SU-DHL-6 (cell line): Measurements from ENCODE around the gene KRTAP6-1.

Experiments
- H2AFZ ChIP-seq: fragments of 200-600 bp; sonication (generic); 2 replicates; pipeline ENCODE4 v1.6.1; 2014; ENCODE audit warnings: low read depth, mild to moderate bottlenecking, moderate library complexity, mixed read lengths, antibody characterized with exemption, low read length; ENCODE audit not compliant: severe bottlenecking
- H3F3A ChIP-seq: fragments of 200-600 bp; shearing (Covaris generic); 2 replicates; pipeline ENCODE4 v1.6.0; 2016; ENCODE audit warnings: antibody characterized with exemption, mild to moderate bottlenecking; ENCODE audit not compliant: insufficient read depth
- H3K27ac ChIP-seq: fragments of 200-600 bp; sonication (generic); 2 replicates; pipeline ENCODE4 v1.5.1; 2016; ENCODE audit warnings: low read depth, mild to moderate bottlenecking, low read length, moderate library complexity, mixed read lengths
- H3K27me3 ChIP-seq: fragments of 200-600 bp; sonication (generic), shearing (Covaris generic); 2 replicates; pipeline ENCODE4 v1.6.0; 2014; ENCODE audit warnings: mild to moderate bottlenecking, low read length
- H3K36me3 ChIP-seq: fragments of 200-600 bp; sonication (generic); 2 replicates; pipeline ENCODE4 v1.6.1; 2014; ENCODE audit warnings: mild to moderate bottlenecking, low read length, mixed read lengths
- H3K4me2 ChIP-seq: fragments of 300-600, 200-600 bp; shearing (Covaris generic), sonication (generic); 2 replicates; pipeline ENCODE4 v1.6.0; 2014; ENCODE audit warnings: low read length, low read depth, mild to moderate bottlenecking; ENCODE audit not compliant: poor library complexity, severe bottlenecking
- H3K4me3 ChIP-seq: fragments of 200-600 bp; sonication (generic); 2 replicates; pipeline ENCODE4 v1.5.1; 2014; ENCODE audit warnings: antibody characterized with exemption, low read length, mild to moderate bottlenecking, mixed read lengths; ENCODE audit not compliant: insufficient read depth, poor library complexity, severe bottlenecking
- H3K79me2 ChIP-seq: fragments of 200-600 bp; sonication (generic); 2 replicates; pipeline ENCODE4 v1.6.1; 2014; ENCODE audit warnings: mild to moderate bottlenecking, low read length, moderate library complexity; ENCODE audit not compliant: insufficient read depth
- H3K9ac ChIP-seq: fragments of 200-600 bp; sonication (generic); 2 replicates; pipeline ENCODE4 v1.7.0; 2014; ENCODE audit warnings: mild to moderate bottlenecking, low read length
- H3K9me2 ChIP-seq: fragments of 200-600 bp; sonication (generic); replicated peaks from 2 replicates; pipeline ENCODE4 v1.6.1; 2014; ENCODE audit warnings: low read length; ENCODE audit not compliant: insufficient read depth
- H3K9me3 ChIP-seq: fragments of 200-600 bp; sonication (generic); 2 replicates; pipeline ENCODE4 v1.6.1; 2014; ENCODE audit warnings: low read length, mixed read lengths; ENCODE audit not compliant: insufficient read depth
- H4K20me1 ChIP-seq: fragments of 200-600 bp; sonication (generic); 2 replicates; pipeline ENCODE4 v1.6.1; 2014; ENCODE audit warnings: low read depth, mild to moderate bottlenecking, antibody characterized with exemption, low read length, moderate library complexity, mixed read lengths
- EZH2phosphoT487 ChIP-seq: fragments of 200-600 bp; sonication (generic), shearing (Covaris generic); conservative IDR thresholded peaks from 2 replicates; pipeline ENCODE4 v1.6.1; 2018; ENCODE audit warnings: mild to moderate bottlenecking, antibody characterized with exemption, low read length, moderate library complexity, mixed read lengths
- TF ChIP-seq, protein P1 (sequence below): fragments of 200-600 bp; sonication (generic); IDR thresholded peaks from one replicate; pipeline ENCODE4 v1.5.1; 2017; ENCODE audit warnings: antibody characterized with exemption, mild to moderate bottlenecking, low read length, moderate library complexity; ENCODE audit not compliant: insufficient read depth, poor library complexity, severe bottlenecking

Gene KRTAP6-1

GRCh38 chr21:30623362-30623761, 9.6 kb upstream of the KRTAP6-1 start:
- peaks cover 10% of the 10 kb centered on the region for H3K9me3 ChIP-seq
- no peaks in the 10 kb centered on the region for H3K36me3 ChIP-seq
- no peak overlapping the region for H3K9ac ChIP-seq
- no peak for TF ChIP-seq EZH2phosphoT487
- TF ChIP-seq, protein P1, sequence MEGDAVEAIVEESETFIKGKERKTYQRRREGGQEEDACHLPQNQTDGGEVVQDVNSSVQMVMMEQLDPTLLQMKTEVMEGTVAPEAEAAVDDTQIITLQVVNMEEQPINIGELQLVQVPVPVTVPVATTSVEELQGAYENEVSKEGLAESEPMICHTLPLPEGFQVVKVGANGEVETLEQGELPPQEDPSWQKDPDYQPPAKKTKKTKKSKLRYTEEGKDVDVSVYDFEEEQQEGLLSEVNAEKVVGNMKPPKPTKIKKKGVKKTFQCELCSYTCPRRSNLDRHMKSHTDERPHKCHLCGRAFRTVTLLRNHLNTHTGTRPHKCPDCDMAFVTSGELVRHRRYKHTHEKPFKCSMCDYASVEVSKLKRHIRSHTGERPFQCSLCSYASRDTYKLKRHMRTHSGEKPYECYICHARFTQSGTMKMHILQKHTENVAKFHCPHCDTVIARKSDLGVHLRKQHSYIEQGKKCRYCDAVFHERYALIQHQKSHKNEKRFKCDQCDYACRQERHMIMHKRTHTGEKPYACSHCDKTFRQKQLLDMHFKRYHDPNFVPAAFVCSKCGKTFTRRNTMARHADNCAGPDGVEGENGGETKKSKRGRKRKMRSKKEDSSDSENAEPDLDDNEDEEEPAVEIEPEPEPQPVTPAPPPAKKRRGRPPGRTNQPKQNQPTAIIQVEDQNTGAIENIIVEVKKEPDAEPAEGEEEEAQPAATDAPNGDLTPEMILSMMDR: no peak
- H3K4me3 ChIP-seq: no peak overlapping the region
- no peaks in the 10 kb centered on the region for H3K79me2 ChIP-seq
- no peaks in the 10 kb centered on the region for H4K20me1 ChIP-seq
- H3K4me2 ChIP-seq: no peak overlapping the region
- no peaks in the 10 kb centered on the region for H3K9me2 ChIP-seq
- no peaks in the 10 kb centered on the region for H3K27me3 ChIP-seq
- H3K27ac ChIP-seq: no peak overlapping the region
- no peaks in the 10 kb centered on the region for H3F3A ChIP-seq
- H2AFZ ChIP-seq: no peak overlapping the region

GRCh38 chr21:30620522-30620921, 6.8 kb upstream of the KRTAP6-1 start, which contains the start of gene KRTAP20-4:
Gene KRTAP20-4, plus strand, starts transcription at chr21:30620627.
- TF ChIP-seq EZH2phosphoT487: no peak
- TF ChIP-seq, protein P1: no peak
- H3K9me3 ChIP-seq: peaks cover 10% of the 10 kb centered on the region
- H4K20me1 ChIP-seq: no peaks in the 10 kb centered on the region
- H3K4me3 ChIP-seq: no peak within 1 kb of the TSS
- no peak within 1 kb of the TSS for H3K9ac ChIP-seq
- no peaks in the 10 kb centered on the region for H3K36me3 ChIP-seq
- no peaks in the 10 kb centered on the region for H3K27me3 ChIP-seq
- no peaks in the 10 kb centered on the region for H3F3A ChIP-seq
- H3K27ac ChIP-seq: no peak within 1 kb of the TSS
- H3K9me2 ChIP-seq: no peaks in the 10 kb centered on the region
- H3K4me2 ChIP-seq: no peak within 1 kb of the TSS
- H3K79me2 ChIP-seq: no peaks in the 10 kb centered on the region
- no peak within 1 kb of the TSS for H2AFZ ChIP-seq

GRCh38 chr21:30620080-30620479, 6.3 kb upstream of the KRTAP6-1 start:
- H3K27me3 ChIP-seq: no peaks in the 10 kb centered on the region
- TF ChIP-seq EZH2phosphoT487: no peak
- TF ChIP-seq, protein P1: no peak

More at GRCh38 chr21:30620080-30620479, 6.3 kb upstream of the KRTAP6-1 start:
- Histone ChIP-seq H3K9ac (no peak overlapping the region), H3K4me2 (no peak overlapping the region), H3K36me3 (no peaks in the 10 kb centered on the region), H3K9me2 (no peaks in the 10 kb centered on the region), H3K9me3 (peaks cover 6% of the 10 kb centered on the region), H3K27ac (no peak overlapping the region), H3F3A (no peaks in the 10 kb centered on the region), H3K79me2 (no peaks in the 10 kb centered on the region), H4K20me1 (no peaks in the 10 kb centered on the region), H3K4me3 (no peak overlapping the region), H2AFZ (no peak overlapping the region)
